Measurements from ENCODE around the gene MMP14. TPM values are rescaled to one million over a fixed set of nuclear protein-coding genes. Genes with fewer than 3 reads are reported as not detected.
A peak's percentile ranks its signal among the peaks of the same experiment; 100 is the strongest.

MMP14 gene
- total RNA-seq, 3 donors from 2014 or later = 84.4 to 361 (median 136) TPM

GRCh38 chr14:22872833-22873520 is 36.6 kb downstream of the MMP14 start:
- peak in 1 of 2 donors; percentile 43 for DNase-seq (ENCODE audit: low spot score in 2 of 2)
- intact Hi-C loops (cut with DNase I; ENCODE audit: low total_unique reads) = loop anchor here (1.0 kb wide), 1 partner anchor 15 kb away; no protein-coding TSS in a partner anchor

GRCh38 chr14:22875003-22875747 is 38.8 kb downstream of the MMP14 start:
- peak in 1 of 2 donors; percentile 39 for DNase-seq (ENCODE audit: low spot score in 2 of 2)
- Histone ChIP-seq H3K9me3 (no peaks in the 10 kb centered on the region), H3K4me1 (peaks cover 0 to 9% of the 10 kb centered on the region in 2 donors), H3K27ac (peak overlapping the region in 1 of 2 donors; percentile 21), H3K36me3 (peaks cover 22% of the 10 kb centered on the region), H3K4me3 (no peak overlapping the region), H3K27me3 (no peaks in the 10 kb centered on the region)
- intact Hi-C loops (cut with DNase I; ENCODE audit: low total_unique reads) = no loop called here
- no peak for TF ChIP-seq CTCF (IDR thresholded peaks at IDR 0.05)
- TF ChIP-seq POLR2AphosphoS5 (IDR thresholded peaks at IDR 0.05) = no peak
- TF ChIP-seq POLR2A (IDR thresholded peaks at IDR 0.05) = no peak

More at GRCh38 chr14:22872833-22873520, 36.6 kb downstream of the MMP14 start:
- Histone ChIP-seq H3K4me1 (peaks cover 0 to 9% of the 10 kb centered on the region in 2 donors), H3K27ac (peak overlapping the region; percentile 96 to 99), H3K36me3 (peaks cover 22% of the 10 kb centered on the region), H3K9me3 (no peaks in the 10 kb centered on the region), H3K27me3 (no peaks in the 10 kb centered on the region), H3K4me3 (peak overlapping the region; percentile 78 to 99 (median 95))
- TF ChIP-seq POLR2A (IDR thresholded peaks at IDR 0.05) (no peak), POLR2AphosphoS5 (IDR thresholded peaks at IDR 0.05) (peak in 1 of 3 donors; percentile 20), CTCF (IDR thresholded peaks at IDR 0.05) (peak in 1 of 3 donors; percentile 20)

- H3K27me3 ChIP-seq = no peaks in the 10 kb centered on the region
- no peak overlapping the region for H3K27ac ChIP-seq
- no peak for DNase-seq (ENCODE audit: low spot score in 2 of 2)
- H3K4me3 ChIP-seq = no peak overlapping the region
- intact Hi-C loops (cut with DNase I; ENCODE audit: low total_unique reads) = no loop called here
- H3K9me3 ChIP-seq = no peaks in the 10 kb centered on the region
- H3K4me1 ChIP-seq = peaks cover 0 to 4% of the 10 kb centered on the region in 2 donors
- TF ChIP-seq POLR2A (IDR thresholded peaks at IDR 0.05) (no peak), POLR2AphosphoS5 (IDR thresholded peaks at IDR 0.05) (no peak), CTCF (IDR thresholded peaks at IDR 0.05) (no peak)
- H3K36me3 ChIP-seq = peaks cover 22% of the 10 kb centered on the region
Observed at GRCh38 chr14:22875748-22876319, 39.4 kb downstream of the MMP14 start.

GRCh38 chr14:22877000-22877501 is 40.7 kb downstream of the MMP14 start:
- Histone ChIP-seq H3K9me3 (no peaks in the 10 kb centered on the region), H3K4me1 (peaks cover 0 to 5% of the 10 kb centered on the region in 2 donors), H3K36me3 (peaks cover 22% of the 10 kb centered on the region), H3K4me3 (no peak overlapping the region), H3K27ac (no peak overlapping the region), H3K27me3 (no peaks in the 10 kb centered on the region)
- intact Hi-C loops (cut with DNase I; ENCODE audit: low total_unique reads) = no loop called here
- DNase-seq (ENCODE audit: low spot score in 2 of 2) = no peak
- TF ChIP-seq POLR2A (IDR thresholded peaks at IDR 0.05) = no peak
- TF ChIP-seq POLR2AphosphoS5 (IDR thresholded peaks at IDR 0.05) = no peak
- TF ChIP-seq CTCF (IDR thresholded peaks at IDR 0.05) = no peak
